NCI-H1105 treated with DMSO at 0.1 percent for 48 hours (cell line): ENCODE data around the gene GIT1.

Experiments
- DNase-seq: peaks from one replicate; lab custom pipeline; 2025; lab: John Stamatoyannopoulos, UW

The GIT1 gene

DNA sequence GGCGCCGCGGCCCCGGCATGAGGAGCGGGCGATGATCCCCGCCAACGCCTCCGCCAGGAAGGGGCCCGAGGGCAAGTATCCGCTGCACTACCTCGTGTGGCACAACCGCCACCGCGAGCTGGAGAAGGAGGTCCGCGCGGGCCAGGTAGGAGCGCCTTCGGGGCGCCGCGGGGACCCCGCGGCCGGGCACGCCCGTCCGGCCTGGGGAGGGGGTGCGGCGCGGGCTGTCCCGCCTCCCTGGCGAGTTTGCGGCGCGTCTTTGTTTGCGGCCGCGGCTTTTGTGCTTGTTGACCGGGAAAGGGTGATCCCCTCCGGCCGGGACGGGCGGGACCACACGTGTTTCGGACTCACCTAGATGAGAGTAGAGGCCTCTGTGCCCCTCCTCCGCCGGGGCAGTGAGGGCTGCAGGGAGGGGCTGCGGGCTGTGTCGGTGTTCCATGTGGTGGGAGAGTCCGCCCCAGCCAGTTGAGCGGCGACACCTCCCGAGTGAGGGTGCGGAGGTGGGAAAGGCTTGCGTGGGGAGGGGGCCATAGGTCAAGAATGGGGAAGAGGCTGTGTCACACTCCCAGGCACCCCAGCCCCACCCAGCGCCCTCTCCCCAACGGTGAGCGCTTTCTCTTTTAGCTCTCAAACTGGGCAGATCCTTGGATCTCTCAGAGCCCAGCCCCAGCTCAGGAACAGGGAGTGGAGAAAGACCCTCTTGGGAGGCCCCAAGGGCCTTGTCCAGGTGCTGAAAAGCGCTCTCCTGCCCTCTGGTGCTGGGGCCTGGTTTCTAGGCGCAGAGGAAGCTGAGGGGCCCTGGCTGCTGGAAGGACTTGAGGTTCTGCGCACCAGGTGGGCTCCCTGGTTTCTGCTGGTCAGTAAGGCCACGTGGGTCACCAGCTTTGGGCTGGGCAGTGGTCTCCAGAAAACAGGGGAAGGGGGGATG is 4.4 kb upstream of the GIT1 start:
- peak; percentile 24 for DNase-seq

DNA sequence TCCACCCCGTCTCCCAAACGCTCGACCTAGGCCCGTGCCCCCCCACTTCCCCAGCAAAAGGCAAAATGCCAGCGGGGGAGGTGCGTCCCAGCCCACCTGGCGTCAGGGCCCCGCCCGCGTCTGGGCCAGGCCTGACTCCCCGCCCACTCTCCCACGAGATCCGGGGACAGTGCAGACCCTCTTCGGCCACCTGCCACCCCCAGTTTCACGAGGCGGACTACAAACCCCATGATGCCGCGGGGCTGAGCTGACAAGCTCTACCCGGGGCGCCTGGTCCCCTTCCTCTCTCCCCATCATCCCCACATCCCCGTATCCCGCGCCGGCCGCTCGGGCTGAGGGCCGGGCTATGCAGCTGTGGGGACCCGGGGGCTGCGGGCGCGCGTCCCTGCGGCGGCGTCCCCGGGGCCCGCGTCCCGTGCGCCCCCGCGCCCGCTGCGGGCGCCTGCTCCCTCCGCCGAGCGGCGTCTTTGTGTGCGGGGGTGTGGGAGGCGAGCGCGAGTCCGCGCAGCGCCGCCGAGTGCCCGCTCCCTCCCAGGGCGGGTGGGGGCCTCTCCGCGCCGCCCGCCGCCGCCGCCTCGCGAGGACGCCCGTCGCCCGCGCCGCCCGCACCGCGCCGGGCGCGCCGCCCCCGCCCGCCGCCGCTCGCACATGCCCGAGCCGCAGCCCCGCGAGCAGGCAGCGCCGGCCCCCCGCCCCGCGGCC is 3.6 kb upstream of the GIT1 start, which contains the start of gene ANKRD13B:
Gene ANKRD13B (plus strand): TSS at position 283 of the 702 bp plus-strand sequence. CDS start 490 bp downstream, outside the sequence.
- peak; percentile 75 for DNase-seq

DNA sequence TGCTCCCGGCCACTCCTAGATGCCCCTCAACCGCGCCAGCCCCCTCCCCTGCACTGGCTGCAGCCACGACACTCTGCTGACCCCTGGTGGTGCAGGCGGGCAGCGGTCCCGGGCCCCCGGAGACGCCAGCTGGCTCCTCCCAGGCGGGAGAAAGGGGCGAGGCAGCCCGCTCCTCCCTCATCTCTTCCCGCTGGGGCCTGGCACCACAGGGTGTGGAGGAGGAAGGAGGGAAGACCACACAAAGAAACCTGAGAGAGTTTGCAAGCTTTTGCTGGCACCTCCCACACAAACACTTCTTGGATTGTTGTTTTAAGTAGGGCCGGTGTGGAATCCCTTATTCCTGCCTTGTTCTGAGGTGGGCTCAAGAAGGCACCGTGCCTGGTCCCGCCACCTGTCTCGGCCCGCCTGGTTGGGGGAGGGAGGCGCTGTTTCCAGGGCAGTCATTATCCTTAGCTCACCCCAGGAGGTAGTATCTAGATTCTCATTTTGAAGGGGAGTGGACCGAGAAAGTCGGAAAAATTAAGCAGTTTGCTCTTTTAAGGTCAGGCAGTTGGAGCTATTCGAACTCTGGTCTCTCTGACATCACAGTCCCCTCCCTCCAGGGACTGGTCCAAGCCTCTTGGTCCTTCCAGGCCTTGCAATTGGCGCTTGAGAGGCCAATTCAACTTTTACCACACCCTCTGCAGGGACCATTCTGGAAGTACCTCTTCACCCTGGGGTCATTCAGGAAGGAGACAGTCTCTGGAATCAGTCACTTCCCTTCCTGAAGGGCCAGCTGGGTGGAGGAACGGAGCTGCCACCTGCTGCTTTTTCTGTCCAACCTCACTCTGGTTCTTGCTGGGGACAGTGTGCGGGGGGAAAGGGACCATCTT is 2.5 kb upstream of the GIT1 start:
- peak; percentile 89 for DNase-seq

DNA sequence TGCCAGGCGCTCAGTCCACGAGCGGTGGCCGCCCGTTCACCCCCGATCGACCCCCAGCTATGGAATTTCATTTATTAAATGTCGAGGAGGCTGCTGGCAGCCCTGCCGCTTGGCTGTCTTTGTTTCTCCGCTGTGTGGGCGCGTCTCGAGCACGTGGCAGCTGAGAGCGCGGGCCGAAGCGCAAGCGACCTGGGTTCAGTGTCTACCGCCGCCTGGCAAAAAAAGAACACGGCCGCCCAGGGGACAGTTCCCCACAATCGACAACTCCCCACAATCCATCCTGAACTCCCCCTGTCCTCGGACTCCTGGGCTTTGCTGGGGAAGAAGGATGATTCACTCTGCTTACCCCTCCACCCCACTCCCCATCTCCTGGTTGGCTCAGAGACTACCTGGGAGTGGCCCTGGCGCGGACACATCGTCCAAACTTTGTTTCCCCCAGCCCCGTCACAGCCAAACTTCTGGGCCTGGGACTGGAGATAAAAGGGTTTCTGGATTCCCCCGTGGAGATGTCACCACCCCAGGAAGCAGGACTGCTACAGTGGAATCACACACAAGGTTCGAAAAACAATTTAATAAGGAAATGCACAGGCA is 1.8 kb upstream of the GIT1 start:
- DNase-seq: peak; percentile 73

DNA sequence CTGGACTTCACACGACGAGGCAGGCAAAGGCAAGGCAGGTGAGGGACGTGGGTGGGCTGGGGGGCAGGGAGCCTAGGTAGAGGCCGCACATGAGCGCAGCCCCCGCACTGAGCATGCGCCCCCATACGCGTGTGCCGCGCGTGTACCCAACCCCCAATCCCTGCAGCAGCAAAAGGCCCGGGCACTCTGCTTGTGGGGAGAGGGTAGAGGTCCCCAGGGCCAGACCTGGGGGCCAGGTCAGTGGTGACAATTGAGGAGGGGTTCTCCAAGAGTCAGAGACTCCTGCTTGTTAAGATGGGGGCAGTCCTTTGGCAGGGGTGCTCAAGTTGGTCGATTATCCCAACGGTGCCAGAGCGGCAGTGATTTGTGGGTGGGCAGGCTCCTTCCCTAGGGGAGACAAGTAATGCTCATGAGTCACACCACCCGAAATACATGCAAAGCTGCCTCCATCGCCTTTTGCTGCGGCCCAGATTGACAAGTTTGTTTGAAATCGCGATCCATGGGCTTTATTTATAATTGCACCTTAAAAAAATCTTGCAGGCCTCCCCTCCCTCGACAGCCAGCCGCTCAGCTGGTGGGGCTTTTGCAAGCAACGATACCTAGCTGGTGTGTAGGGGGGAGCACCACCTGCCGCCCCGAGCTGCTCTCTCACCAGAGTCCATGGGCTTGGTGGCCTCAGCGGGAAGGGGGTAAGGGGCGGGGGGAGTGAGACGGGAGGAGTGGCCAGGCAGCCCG is 1.1 kb upstream of the GIT1 start:
- DNase-seq: peak; percentile 60

DNA sequence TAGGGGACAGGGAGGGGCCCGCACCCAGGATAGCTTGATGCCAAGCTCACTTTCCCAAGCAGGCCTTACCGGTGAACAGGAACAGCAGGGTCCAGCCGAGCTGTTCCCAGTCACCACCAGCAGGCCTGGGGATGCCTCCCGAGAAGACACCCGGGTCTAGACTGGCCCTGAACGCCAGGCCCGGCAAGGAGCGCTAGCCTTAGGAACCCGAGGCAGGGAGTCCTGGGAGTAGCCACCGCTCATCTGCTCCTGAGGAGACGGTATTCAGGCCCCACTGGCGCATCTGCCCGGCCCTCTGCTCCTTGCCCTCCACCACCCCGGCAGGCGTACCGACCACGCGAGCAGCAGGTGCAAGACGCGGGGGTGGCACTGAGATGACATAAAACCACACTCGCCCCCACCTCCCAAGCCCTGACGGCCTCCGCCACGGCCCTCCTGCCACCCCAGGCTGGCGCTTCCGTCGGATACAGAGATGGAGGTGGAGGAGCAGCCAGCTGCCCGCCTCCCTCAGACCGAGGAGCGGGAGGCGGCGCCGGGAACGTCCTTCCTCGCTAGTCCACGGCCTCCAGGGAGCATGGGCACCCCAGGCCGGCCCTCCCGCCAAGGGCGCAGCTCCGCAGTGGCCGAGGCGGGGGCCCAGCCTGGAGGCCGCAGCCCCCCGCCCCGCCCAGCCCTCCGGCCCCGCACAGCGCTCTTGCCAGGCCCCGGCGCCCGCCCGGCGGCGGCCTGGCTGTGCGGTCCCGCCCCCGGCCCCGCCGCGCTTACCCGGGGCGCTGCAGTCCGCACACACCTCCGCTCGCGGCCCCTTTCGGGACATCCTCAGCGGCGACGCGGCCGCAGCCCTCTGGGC is 661 bp downstream of the GIT1 start:
- peak; percentile 23 for DNase-seq

DNA sequence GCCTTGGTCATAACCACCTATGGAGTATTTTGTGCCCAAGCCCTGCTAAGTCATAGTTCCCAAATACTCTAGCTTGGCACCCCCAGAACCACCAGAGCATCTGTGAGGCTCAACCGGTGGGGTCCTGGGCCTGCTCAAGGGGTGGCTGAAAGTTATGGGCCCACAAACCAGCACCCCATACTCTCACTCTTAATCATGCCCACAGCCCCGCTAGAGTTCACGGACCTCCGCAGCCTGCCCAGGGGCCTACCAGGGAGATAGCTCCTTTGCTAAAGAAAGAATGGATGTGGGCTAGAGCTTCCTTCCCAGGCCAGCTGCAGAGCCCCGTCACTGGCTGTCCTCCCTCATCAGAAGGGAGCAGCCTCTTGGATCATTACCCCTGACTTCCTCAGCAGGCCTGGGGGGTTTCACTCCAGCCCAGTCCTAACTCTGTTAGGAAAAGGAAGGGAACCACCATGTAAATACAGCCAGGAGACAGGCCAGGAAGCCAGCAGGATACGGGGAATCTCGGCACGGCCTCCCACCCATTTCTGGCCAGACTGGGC is 1.4 kb downstream of the GIT1 start:
- no peak for DNase-seq

DNA sequence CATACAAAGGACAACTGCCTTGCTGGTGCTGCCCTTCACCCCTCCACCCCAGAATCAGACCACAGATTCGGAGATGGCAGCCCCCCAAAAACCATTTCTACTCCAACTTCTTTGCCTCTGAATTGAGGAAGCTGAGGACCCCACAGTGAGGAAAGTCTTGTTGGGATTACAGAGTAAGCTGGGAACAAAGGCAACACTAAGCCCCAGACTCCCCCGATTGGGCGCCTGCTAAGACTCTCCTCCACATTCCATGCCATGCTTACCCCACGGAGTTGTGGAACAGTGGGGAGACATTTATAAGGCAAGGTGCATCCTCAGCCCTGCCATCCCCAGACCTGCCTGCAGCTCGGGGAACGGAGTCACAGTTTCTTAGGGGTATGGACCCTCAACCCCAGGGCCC is 1.9 kb downstream of the GIT1 start:
- no peak for DNase-seq

DNA sequence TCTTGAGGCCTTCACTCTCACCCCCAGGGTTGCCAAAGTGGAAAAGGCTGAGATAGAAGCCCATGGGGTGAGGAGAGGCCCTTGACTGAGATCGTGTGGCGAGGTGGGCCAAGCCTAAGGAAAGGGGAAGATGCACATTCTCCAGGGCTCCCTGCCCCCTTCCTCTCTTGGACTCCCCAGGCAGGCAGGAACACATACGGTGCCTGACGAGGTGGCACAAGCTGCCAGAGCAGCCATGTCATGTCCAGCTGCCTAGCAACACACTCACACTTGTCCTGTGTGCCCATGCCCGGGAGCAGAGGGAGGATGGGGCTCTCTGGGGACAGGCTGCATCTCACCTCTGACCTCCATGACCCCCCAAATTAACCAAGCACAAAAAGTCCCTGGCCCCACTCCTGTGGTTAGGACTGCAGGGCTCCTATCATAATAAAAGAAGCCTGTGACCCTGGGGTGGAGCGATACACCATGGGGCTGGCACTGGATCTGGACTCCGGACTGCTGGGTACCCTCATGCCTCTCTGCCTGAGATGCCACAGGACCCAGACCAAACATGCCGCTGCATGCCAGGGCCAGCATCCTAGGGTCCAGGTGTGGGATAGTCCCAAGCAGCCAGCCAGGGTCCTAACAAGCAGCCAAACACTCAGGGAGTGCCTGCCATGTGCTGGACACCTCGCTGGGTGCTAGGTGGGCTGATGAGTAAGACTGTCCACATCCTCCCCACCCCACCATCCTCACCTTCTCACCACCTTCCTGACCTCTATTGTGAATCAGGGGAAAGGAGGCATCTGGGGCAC is 2.6 kb downstream of the GIT1 start:
- DNase-seq: no peak

DNA sequence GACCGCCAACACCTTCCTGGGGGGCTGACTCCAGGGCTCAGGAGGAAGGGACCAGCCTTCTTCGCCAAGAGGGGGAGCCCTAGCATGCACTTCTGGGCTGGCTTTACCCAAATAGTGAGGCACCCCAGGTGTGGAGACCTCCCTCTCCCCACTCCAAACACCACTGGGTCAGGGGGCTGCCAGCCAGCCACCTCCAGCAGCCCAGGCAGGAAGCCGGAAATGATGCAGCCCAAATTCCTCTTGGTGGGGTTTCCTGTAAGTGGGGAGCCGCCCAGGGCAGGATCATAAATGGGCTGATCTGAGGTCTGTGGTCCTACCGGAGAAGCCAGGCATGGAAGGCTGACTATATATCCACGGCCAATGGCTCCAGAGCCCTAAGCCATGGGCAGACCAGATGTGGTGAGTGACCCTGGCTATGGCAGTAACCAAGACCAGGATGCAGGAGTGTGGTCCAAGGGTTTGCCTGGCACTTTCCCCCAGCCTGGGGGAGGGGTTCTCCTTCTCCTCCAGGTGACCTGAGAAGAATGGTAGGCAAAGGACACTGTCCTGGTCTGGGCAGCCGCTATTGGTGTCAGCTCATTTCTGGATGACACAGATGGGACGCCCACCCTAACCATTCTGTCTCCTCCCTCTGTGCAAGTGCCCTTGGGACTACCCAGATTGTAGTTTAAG is 4.2 kb downstream of the GIT1 start:
- DNase-seq: no peak

DNA sequence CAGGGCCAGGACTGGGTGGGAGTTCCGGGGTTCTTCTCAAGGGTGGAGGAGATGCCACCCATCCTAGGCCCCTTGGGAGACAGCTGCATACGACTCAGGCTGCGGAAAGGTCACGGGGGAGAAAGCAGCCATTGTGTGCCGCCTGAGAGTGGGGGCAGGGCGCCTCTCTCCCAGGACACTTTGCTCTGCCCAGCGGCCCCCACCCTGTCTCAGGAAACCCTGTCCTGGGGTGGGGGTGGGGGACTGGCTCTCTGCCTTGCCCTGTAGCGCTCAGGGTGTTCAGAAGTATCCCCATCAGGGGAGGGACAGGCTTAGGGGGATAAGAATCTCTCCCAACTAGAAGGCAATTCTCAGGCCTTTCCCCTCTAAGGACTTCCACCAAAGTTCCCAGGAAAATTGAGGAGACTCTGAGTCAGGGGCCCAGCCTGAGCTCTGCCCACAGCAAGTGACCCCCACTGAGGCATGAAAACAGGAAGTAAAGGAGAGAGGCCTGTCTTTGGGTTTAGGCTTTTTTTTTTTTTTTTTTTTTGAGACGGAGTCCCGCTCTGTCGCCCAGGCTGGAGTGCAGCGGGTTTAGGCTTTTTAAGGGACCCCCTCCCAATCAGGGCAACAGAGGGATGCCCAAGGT is 4.9 kb downstream of the GIT1 start:
- no peak for DNase-seq

DNA sequence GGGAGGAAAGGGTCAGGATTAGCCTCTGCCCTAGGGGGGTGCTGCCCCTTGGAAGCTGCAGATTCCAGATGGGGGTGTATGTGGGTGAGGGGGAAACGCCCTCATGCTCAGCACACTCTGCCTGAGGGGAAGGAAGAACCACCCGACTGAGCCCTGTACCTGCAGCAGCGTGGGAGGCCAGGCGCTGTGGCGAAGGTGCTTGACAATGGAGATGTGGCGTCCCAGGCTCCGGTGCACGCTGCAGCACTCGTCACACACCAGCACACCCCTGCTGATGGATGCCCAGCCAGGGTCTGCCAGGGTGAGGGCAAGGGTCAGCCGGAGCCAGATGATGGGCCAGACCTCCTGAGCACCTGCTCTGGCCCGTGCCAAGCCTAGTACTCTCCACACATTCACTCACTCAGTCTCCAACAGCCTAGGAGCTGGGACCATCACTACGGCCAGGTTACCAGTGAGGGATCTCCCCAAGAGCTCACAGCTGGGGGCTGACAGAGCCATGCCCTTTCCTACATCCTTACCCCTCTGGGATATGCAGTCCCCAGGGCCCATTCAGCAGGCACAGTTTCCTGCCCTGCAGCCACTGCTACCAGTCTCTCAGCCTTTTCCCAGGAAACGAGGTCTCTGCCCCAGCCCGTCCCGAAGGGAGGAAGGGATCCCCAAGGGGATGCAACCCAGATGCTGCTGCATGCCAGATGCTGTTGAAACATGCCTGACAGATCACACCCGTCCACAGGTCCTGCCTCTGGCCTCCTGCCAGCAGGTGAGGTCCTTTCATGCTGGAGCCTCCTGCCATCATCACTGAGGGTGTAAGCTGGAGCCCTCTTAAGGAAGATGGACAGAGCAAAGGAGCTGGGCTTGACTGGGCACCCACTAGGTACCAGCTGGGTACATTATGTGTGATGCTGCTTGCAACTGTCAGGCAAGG is 5.9 kb downstream of the GIT1 start:
- peak; percentile 58 for DNase-seq

DNA sequence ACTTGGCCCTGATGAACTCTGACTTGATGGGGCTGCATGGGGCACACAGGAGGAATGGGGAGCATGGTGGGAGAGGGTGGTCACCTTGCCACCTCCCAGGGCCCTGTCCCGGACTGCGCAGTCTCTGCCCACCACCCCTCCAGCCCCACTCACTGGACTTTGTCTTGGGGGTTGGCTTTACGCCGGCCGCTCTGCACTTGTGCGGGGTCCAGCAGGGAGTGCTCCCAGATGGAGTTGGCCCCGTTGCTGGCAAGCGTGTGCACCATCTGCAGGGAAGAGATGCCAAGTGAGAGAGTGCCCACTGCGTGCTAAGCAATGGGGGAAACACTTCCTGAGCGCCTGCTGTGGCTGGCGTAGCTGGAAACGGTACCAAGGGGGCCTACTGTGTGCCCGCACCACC is 6.7 kb downstream of the GIT1 start:
- DNase-seq: no peak

DNA sequence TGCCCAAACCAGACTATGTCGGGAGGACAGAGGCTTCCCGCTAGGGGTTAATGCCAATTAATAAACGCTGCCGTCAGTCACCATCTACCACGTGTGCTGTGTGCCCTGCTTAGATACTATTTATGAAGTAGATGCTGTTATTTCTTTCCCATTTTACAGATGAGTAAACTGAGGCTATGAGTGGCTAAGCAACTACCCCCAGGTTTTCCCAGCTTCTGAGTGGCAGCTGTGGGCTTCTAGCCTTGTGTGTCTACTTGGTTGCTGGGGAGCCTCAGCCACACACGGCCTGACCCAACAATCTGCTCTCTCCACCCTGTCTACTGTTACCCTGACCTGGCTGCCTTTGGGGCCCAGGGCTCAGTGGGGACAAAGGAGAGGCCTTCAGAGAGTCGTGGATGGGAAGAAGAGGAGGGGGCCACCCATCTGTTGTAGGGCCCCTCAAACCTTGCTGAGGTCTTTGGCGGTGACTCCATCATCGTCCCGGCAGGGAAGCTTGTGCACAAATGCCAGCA is 7.1 kb downstream of the GIT1 start:
- no peak for DNase-seq

DNA sequence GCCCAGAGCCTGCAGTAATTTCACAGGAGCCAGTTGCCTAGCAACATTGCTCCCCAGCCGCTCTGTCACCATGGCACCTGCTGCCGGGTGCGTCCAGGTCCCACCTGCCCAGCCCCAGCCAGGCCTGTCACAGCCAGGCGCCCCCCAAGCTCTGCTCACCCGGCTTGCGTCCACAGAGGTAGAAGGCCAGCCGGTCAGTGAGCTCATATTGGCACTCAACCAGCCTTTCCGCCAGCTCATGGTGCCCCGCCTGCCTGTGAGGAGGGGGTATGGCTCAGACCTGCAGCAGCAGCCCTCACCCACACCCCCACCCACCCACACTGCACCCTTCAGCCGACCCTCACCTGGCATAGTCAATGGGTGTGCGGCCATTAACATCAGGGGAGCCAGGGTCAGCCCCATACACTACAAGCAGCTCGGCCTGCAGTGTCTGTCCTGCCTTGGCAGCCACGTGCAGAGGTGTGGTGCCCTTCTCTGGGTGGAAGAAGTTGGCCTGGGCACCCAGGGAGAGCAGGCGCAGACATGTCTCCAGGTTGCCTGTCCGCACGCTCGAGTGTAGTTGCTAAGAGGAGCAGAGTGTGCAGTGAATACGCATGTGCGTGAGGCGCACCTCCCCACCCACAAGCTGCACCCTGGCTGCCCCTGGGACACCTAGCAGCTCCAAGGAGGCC is 7.7 kb downstream of the GIT1 start:
- peak; percentile 47 for DNase-seq
